ENCODE data around the gene GAST.

The GAST gene, protein sequence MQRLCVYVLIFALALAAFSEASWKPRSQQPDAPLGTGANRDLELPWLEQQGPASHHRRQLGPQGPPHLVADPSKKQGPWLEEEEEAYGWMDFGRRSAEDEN

GRCh38 chr17:41711669-41712400 lies at the start of gene GAST:
GAST (plus strand) TSS chr17:41712331; CDS start chr17:41715437, 3,106 bp downstream.
- Histone ChIP-seq H2AFZ (ENCODE audit: low read length) (no peak within 1 kb of the TSS), H3K27ac (ENCODE audit: low read depth, low read length, poor library complexity, severe bottlenecking) (no peak within 1 kb of the TSS), H3K9me2 (ENCODE audit: low read depth, low read length) (no peaks in the 10 kb centered on the region), H3K4me1 (ENCODE audit: insufficient read depth, low read length, severe bottlenecking) (no peaks in the 10 kb centered on the region), H3K36me3 (ENCODE audit: insufficient read depth, low read length) (no peaks in the 10 kb centered on the region), H3K9me3 (ENCODE audit: low read length) (no peaks in the 10 kb centered on the region), H3K4me2 (ENCODE audit: low read length) (no peak within 1 kb of the TSS), H3F3A (ENCODE audit: insufficient read depth, low read length) (no peaks in the 10 kb centered on the region), H3K9ac (ENCODE audit: low read length) (no peak within 1 kb of the TSS), H4K20me1 (ENCODE audit: insufficient read depth, low read length) (no peaks in the 10 kb centered on the region), H3K4me3 (ENCODE audit: low read depth, low read length, poor library complexity, severe bottlenecking) (no peak within 1 kb of the TSS), H3K79me2 (ENCODE audit: insufficient read depth, low read length) (no peaks in the 10 kb centered on the region), H3K27me3 (ENCODE audit: insufficient read depth, low read length) (peaks cover 10% of the 10 kb centered on the region; the same call in 1 of the 2 replicates)
- TF ChIP-seq EZH2 (IDR thresholded peaks at IDR 0.05; ENCODE audit: borderline replicate concordance, low read length) (no peak), CTCF (IDR thresholded peaks at IDR 0.05; ENCODE audit: low read length) (no peak)

GRCh38 chr17:41663451-41664171 lies 48.5 kb upstream of the GAST start:
- H3K9ac ChIP-seq (ENCODE audit: low read length), result no peak overlapping the region
- H3K36me3 ChIP-seq (ENCODE audit: insufficient read depth, low read length), result no peaks in the 10 kb centered on the region
- H3K79me2 ChIP-seq (ENCODE audit: insufficient read depth, low read length), result no peaks in the 10 kb centered on the region
- peaks cover 23% of the 10 kb centered on the region for H3K4me1 ChIP-seq (ENCODE audit: insufficient read depth, low read length, severe bottlenecking)
- H4K20me1 ChIP-seq (ENCODE audit: insufficient read depth, low read length), result no peaks in the 10 kb centered on the region
- H3K9me3 ChIP-seq (ENCODE audit: low read length), result no peaks in the 10 kb centered on the region
- no peak overlapping the region for H2AFZ ChIP-seq (ENCODE audit: low read length)
- H3K4me2 ChIP-seq (ENCODE audit: low read length), result no peak overlapping the region
- H3K27ac ChIP-seq (ENCODE audit: low read depth, low read length, poor library complexity, severe bottlenecking), result no peak overlapping the region
- H3K9me2 ChIP-seq (ENCODE audit: low read depth, low read length), result no peaks in the 10 kb centered on the region
- H3K4me3 ChIP-seq (ENCODE audit: low read depth, low read length, poor library complexity, severe bottlenecking), result no peak overlapping the region
- no peak for TF ChIP-seq CTCF (IDR thresholded peaks at IDR 0.05; ENCODE audit: low read length)
- TF ChIP-seq EZH2 (IDR thresholded peaks at IDR 0.05; ENCODE audit: borderline replicate concordance, low read length), result no peak
- no peaks in the 10 kb centered on the region for H3K27me3 ChIP-seq (ENCODE audit: insufficient read depth, low read length)
- H3F3A ChIP-seq (ENCODE audit: insufficient read depth, low read length), result no peaks in the 10 kb centered on the region

- Histone ChIP-seq H3K27ac (ENCODE audit: low read depth, low read length, poor library complexity, severe bottlenecking) (no peak overlapping the region), H3K36me3 (ENCODE audit: insufficient read depth, low read length) (no peaks in the 10 kb centered on the region), H3K4me1 (ENCODE audit: insufficient read depth, low read length, severe bottlenecking) (peaks cover 23% of the 10 kb centered on the region), H3K4me3 (ENCODE audit: low read depth, low read length, poor library complexity, severe bottlenecking) (no peak overlapping the region), H3K9ac (ENCODE audit: low read length) (no peak overlapping the region), H3F3A (ENCODE audit: insufficient read depth, low read length) (no peaks in the 10 kb centered on the region), H3K4me2 (ENCODE audit: low read length) (no peak overlapping the region), H3K79me2 (ENCODE audit: insufficient read depth, low read length) (no peaks in the 10 kb centered on the region), H3K9me2 (ENCODE audit: low read depth, low read length) (no peaks in the 10 kb centered on the region), H3K27me3 (ENCODE audit: insufficient read depth, low read length) (no peaks in the 10 kb centered on the region), H2AFZ (ENCODE audit: low read length) (no peak overlapping the region), H3K9me3 (ENCODE audit: low read length) (no peaks in the 10 kb centered on the region), H4K20me1 (ENCODE audit: insufficient read depth, low read length) (no peaks in the 10 kb centered on the region)
- TF ChIP-seq CTCF (IDR thresholded peaks at IDR 0.05; ENCODE audit: low read length) (no peak), EZH2 (IDR thresholded peaks at IDR 0.05; ENCODE audit: borderline replicate concordance, low read length) (no peak)
These were observed 48.0 kb upstream of the GAST start for GRCh38 chr17:41664172-41664457.

Measured in OCI-LY1 (cell line).